ENCODE data around the gene ID3. TPM values are rescaled to one million over a fixed set of nuclear protein-coding genes. Genes with fewer than 3 reads are reported as not detected.

ID3 gene
- total and polyA plus RNA-seq, 2 of the 8 experiments (the other 6 are each of a cell fraction or from before 2014, with no cell fraction given) = 240 to 304 TPM

DNA sequence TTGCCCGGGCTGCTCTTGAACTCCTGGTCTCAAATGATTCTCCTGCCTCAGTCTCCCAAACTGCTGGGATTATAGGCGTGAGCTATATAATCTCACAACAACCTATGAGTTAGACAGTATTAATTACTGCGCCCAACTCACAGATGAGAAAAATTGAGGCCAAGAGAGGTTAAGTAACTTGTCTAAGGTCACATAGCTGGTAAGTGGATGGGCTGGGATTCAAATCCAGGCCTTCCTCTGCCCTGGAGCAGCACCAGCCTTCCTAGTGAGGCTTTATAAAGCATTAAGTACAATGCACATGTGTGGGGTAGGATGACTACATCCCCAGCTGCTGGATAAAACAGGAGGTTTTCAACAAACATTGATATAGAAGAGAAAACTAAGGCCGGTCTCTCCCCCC lies 43.4 kb downstream of the ID3 start:
- Histone ChIP-seq H2AFZ (ENCODE audit: low read length) (no peak overlapping the region), H3K27me3 (replicated peaks in 1 of 4; ENCODE audit: control insufficient read depth in 3 of 4, extremely low read depth in 1 of 4, insufficient read depth in 3 of 4, low read length in 3 of 4) (no peaks in the 10 kb centered on the region), H2BK20ac (ENCODE audit: low read length) (no peak overlapping the region), H3K27ac (ENCODE audit: low read depth, low read length) (no peak overlapping the region), H4K8ac (ENCODE audit: extremely low read depth, insufficient read depth, low read length) (no peak overlapping the region), H3K36me3 (ENCODE audit: control insufficient read depth in 2 of 4, insufficient read depth in 4 of 4, low read length in 3 of 4) (peaks cover 0 to 8% (median 5%) of the 10 kb centered on the region in 4 experiments; a peak in 6 of 8 replicates), H3K4ac (replicated peaks; ENCODE audit: insufficient read length, low read depth, low read length) (no peak overlapping the region), H2BK120ac (replicated peaks; ENCODE audit: low read depth, low read length) (no peak overlapping the region), H3K23ac (ENCODE audit: insufficient read length) (no peak overlapping the region), H2BK15ac (ENCODE audit: low read length) (no peak overlapping the region), H3K9me3 (ENCODE audit: insufficient read depth in 2 of 2, low read depth in 1 of 2, low read length in 1 of 2) (no peaks in the 10 kb centered on the region), H3K14ac (ENCODE audit: insufficient read length) (no peak overlapping the region), H3K79me1 (ENCODE audit: low read depth, low read length) (no peaks in the 10 kb centered on the region), H3K56ac (replicated peaks; ENCODE audit: insufficient read length, low read depth, low read length) (no peak overlapping the region), H2AK5ac (ENCODE audit: low read depth, low read length) (no peak overlapping the region), H3K23me2 (ENCODE audit: low read depth, low read length) (no peaks in the 10 kb centered on the region), H3K4me1 (replicated peaks in 1 of 4; ENCODE audit: control insufficient read depth in 3 of 4, insufficient read depth in 4 of 4, low read length in 3 of 4) (no peaks in the 10 kb centered on the region), H3K79me2 (ENCODE audit: control insufficient read depth in 1 of 2, insufficient read depth in 2 of 2, low read length in 2 of 2) (no peaks in the 10 kb centered on the region), H3K9ac (replicated peaks in 1 of 4; ENCODE audit: extremely low read depth in 1 of 4, low read depth in 3 of 4, low read length in 3 of 4) (no peak overlapping the region), H2BK5ac (ENCODE audit: low read depth, low read length) (no peak overlapping the region), H4K5ac (ENCODE audit: insufficient read length, low read depth, low read length) (no peak overlapping the region), H3K18ac (ENCODE audit: extremely low read depth, low read length) (no peak overlapping the region), H3K4me2 (ENCODE audit: insufficient read depth in 1 of 2, low read depth in 2 of 2, low read length in 2 of 2) (no peak overlapping the region), H4K20me1 (replicated peaks in 1 of 2; ENCODE audit: control insufficient read depth in 1 of 2, insufficient read depth in 2 of 2, low read length in 2 of 2) (peaks cover 0 to 1% of the 10 kb centered on the region in 2 experiments), H4K91ac (replicated peaks; ENCODE audit: insufficient read length, low read length) (no peak overlapping the region), H2BK12ac (ENCODE audit: low read depth, low read length) (no peak overlapping the region), H3K4me3 (ENCODE audit: extremely low read depth in 1 of 4, insufficient read depth in 2 of 4, low read depth in 3 of 4, low read length in 4 of 4) (no peak overlapping the region)
- 86% methylated on average over 4 of the region's 4 CpGs; no CpG with 5 or more reads in 1 of the 2 experiments for WGBS, 2 experiments (ENCODE audit: extremely low coverage in 1 of 2, insufficient coverage in 1 of 2, insufficient read length in 1 of 2, insufficient replicate concordance in 2 of 2, low coverage in 1 of 2, low lambda C conversion rate in 2 of 2, missing lambda C conversion rate in 1 of 2)
- FAIRE-seq (no peak), DNase-seq (ENCODE audit: low read depth in 1 of 2, low spot score in 2 of 2) (no peak)
- ChIA-PET CTCF (ENCODE audit: partially characterized antibody) (interaction anchor here (1.0 to 3.9 kb wide), 5 partner anchors 9 to 18 kb away, joined by 4 to 34 read pairs (median 7); no protein-coding TSS in a partner anchor), POLR2A (ENCODE audit: partially characterized antibody) (interaction anchor here (1.6 to 1.8 kb wide), 2 partner anchors 9 to 12 kb away, joined by 3 to 5 read pairs; no protein-coding TSS in a partner anchor)
- TF ChIP-seq SP2 (IDR thresholded peaks at IDR 0.05; ENCODE audit: low read length) (no peak), SIRT6 (IDR thresholded peaks at IDR 0.05; ENCODE audit: low read length) (no peak), RFX5 (IDR thresholded peaks at IDR 0.05; ENCODE audit: borderline replicate concordance, low read depth, low read length) (no peak), TAF1 (IDR thresholded peaks at IDR 0.05; ENCODE audit: low read depth, low read length) (no peak), CEBPB (IDR thresholded peaks at IDR 0.05; ENCODE audit: low read depth, low read length) (no peak), KDM4A (IDR thresholded peaks at IDR 0.05; ENCODE audit: low read depth, low read length, severe bottlenecking) (no peak), SAP30 (IDR thresholded peaks at IDR 0.05; ENCODE audit: insufficient read depth, insufficient replicate concordance, low read length) (no peak), HDAC6 (IDR thresholded peaks at IDR 0.05; ENCODE audit: low read depth, low read length) (no peak), CHD2 (IDR thresholded peaks at IDR 0.05; ENCODE audit: low read length) (no peak), YY1 (IDR thresholded peaks at IDR 0.05; ENCODE audit: low read depth, low read length) (no peak), BACH1 (IDR thresholded peaks at IDR 0.05; ENCODE audit: low read length) (no peak), JUN (IDR thresholded peaks at IDR 0.05; ENCODE audit: low read depth, low read length) (no peak), TBP (IDR thresholded peaks at IDR 0.05; ENCODE audit: low read depth, low read length) (no peak), BCL11A (IDR thresholded peaks at IDR 0.05; ENCODE audit: low read depth in 2 of 2, low read length in 2 of 2) (no peak), ZNF274 (IDR thresholded peaks at IDR 0.05; ENCODE audit: borderline replicate concordance, extremely low read depth, low read length) (no peak), FOSL1 (IDR thresholded peaks at IDR 0.05; ENCODE audit: insufficient read depth, low read depth, low read length) (no peak)

All from H1 (cell line).